HEK293 (cell line): ENCODE results near the gene FXYD2.

ENCODE experiments used
- KLF10 ChIP-seq: fragments of 450-650 bp; IDR thresholded peaks from 2 replicates; pipeline ENCODE4 v1.5.1; 2018; ENCODE audit warnings: missing biosample characterization, mild to moderate bottlenecking, missing genetic modification characterization
- ZBTB17 ChIP-seq: fragments of 450-650 bp; formaldehyde crosslinking; IDR thresholded peaks from 2 replicates; pipeline ENCODE4 v1.5.1; 2016; ENCODE audit warnings: missing biosample characterization, missing genetic modification characterization
- ZNF639 ChIP-seq: fragments of 450-650 bp; formaldehyde crosslinking; IDR thresholded peaks from 2 replicates; pipeline ENCODE4 v1.5.1; 2016; ENCODE audit warnings: missing biosample characterization, missing genetic modification characterization
- ZNF660 ChIP-seq: fragments of 450-650 bp; IDR thresholded peaks from 2 replicates; pipeline ENCODE4 v1.5.1; 2018; ENCODE audit warnings: missing biosample characterization, mild to moderate bottlenecking, missing genetic modification characterization
- TF ChIP-seq, protein P1 (sequence below): fragments of 450-650 bp; formaldehyde crosslinking; IDR thresholded peaks from 2 replicates; pipeline ENCODE4 v1.5.1; 2016; ENCODE audit warnings: missing biosample characterization, missing genetic modification characterization

DNA sequence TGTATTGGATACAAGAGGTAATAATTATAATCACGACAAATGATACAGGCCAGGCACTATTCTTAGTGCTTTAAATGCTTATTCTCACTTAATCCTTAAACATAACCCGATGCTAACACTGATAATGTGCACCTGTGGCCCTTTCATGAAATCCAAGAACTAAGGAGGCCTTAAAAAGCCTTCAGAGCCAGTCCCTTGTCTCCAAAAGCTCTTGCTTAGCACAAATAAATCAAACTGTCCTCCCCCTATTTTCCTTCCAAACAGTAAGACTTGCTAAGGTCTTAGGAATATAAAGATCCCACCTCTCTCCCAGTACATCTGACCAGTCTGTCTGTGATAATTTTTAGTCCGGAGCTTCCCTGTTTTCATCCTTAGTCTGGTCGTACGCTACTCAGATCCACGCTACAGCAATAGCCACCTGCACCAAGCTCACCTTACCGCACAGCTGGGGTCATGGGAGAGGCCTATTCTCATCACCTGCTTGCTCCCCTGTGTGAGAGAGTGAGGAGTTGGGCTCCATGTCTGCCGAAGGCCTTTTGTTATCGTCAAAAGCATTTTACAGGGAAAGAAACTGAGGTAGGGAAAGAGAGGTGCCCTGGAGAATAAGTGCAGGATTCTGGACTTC, 35.1 kb upstream of the FXYD2 start:
- TF ChIP-seq ZBTB17 (no peak), ZNF639 (tag by site-specific recombination) (no peak), ZNF660 (tag by site-specific recombination) (no peak), KLF10 (tag by site-specific recombination) (no peak)
- TF ChIP-seq, protein P1, sequence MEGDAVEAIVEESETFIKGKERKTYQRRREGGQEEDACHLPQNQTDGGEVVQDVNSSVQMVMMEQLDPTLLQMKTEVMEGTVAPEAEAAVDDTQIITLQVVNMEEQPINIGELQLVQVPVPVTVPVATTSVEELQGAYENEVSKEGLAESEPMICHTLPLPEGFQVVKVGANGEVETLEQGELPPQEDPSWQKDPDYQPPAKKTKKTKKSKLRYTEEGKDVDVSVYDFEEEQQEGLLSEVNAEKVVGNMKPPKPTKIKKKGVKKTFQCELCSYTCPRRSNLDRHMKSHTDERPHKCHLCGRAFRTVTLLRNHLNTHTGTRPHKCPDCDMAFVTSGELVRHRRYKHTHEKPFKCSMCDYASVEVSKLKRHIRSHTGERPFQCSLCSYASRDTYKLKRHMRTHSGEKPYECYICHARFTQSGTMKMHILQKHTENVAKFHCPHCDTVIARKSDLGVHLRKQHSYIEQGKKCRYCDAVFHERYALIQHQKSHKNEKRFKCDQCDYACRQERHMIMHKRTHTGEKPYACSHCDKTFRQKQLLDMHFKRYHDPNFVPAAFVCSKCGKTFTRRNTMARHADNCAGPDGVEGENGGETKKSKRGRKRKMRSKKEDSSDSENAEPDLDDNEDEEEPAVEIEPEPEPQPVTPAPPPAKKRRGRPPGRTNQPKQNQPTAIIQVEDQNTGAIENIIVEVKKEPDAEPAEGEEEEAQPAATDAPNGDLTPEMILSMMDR, result no peak
